Dedifferentiated amniotic fluid mesenchymal stem cell (primary cell): Measurements from ENCODE around the gene UGT1A5.
A peak's percentile ranks its signal among the peaks of the same experiment; 100 is the strongest.

Experiments
- DNase-seq: peaks from one replicate; pipeline ENCODE4 v3.0.0-alpha.2; 2016; ENCODE audit errors: extremely low spot score

Gene UGT1A5

GRCh38 chr2:233712611-233713261, at the start of gene UGT1A5:
Gene UGT1A5 (plus strand): TSS chr2:233712907. CDS start chr2:233712992, 85 bp downstream.
- DNase-seq, result no peak

DNA sequence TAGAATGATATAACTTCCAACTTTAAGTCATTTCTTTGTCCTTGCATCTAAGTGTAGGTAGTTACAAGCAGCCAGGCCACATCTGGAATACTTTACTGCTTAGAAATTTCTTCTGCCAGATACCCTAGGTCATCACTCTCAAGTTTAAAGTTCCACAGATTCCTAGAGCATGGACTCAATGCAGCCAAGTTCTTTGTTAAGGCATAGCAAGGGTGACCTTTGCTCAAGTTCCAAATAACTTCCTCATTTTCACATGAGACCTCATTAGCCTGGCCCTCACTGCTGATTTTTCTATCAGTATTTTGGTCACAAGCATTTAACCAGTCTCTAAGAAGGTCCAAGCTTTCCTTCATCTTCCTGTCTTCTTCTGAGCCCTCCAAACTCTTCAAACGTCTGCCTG, 48.8 kb upstream of the UGT1A5 start:
- DNase-seq, result no peak

- DNase-seq, result no peak
Observed at GRCh38 chr2:233668605-233669260, 44.0 kb upstream of the UGT1A5 start.

DNA sequence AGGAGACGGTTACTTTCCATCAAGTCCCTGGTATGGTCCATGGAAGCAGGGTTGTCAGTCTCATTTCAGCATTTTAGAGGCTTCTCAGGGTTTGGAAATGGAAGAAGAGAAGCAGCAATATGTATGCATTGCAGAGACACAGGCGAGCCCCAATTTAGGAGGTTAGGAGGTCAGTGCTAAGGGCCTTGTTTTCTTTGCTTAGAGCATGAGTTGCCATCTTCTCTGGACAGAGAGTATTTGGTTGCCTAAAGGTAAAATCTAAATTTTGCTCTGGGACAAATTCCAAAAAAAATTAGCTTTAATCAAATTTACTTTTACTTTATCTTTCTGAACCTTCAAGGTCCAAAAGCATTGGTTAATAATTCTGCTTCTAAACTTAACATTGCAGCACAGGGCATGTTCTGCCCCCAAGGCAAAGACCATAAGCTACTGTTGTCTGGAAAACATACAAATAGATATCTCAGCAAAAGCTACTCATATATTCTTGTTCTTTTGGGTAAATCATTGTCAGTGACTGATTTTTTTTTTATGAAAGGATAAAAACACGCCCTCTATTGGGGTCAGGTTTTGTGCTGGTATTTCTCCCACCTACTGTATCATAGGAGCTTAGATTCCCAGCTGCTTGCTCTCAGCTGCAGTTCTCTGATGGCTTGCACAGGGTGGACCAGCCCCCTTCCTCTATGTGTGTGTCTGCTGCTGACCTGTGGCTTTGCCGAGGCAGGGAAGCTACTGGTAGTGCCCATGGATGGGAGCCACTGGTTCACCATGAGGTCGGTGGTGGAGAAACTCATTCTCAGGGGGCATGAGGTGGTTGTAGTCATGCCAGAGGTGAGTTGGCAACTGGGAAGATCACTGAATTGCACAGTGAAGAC, 41.2 kb upstream of the UGT1A5 start, which contains the start of gene UGT1A9:
UGT1A9 (plus strand) TSS at position 609 of the 872 bp plus-strand sequence; CDS start at position 646, 37 bp downstream.
- DNase-seq, result no peak

DNA sequence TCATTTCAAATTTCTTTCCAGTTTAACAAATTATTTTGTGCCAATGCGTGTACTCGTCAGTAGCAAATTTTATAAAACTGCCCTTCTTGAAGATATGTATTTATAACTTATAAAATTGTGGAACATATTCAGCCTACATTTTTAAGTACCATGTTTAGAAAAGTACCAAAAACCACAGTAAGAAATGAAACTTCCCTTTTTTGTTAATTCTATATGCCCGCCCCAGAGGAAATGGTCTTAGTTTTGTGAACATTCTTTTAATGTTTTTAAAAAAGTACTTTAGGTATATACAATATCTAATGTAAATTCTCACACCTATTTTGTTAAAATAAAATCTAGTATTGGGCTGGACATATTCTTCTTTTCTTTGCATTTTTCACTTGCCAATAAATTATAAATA, 39.8 kb upstream of the UGT1A5 start:
- no peak for DNase-seq

DNA sequence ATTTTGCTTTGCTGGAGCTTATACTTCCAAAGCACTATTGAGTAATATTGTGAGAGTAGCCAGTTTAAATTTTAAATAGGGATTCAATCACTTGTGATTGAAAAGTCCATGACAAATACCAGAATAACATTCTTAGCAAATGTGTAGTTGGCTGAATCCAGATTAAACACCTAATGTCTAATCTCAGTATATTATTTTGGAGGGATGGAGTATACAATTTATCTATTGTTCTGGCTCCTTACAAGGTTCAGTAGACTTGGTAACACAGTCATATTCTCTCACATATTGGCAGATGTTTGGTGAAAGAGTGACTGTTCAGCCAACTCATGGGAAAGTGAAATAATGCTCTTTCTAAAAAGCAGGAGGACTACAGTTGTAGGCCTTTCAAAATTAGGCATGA, 38.8 kb upstream of the UGT1A5 start:
- DNase-seq, result no peak

DNA sequence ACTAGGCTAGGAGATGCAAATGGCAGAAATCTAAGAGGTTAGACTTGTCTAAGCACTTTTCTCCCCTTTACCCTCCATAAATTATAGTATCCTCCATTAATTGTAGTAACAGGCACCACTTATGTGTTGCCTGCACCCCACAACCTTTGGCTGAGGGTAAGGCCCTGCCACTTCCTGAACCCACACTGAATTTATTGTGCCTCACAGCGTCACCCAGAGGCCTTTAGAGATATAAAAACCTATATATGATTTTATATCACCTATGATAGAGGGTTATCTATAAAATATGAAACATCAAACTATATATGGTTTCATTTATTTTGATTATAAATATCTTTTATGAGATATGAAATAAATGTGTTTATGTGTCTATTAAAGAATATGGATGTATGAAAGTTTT, 38.4 kb upstream of the UGT1A5 start:
- no peak for DNase-seq

DNA sequence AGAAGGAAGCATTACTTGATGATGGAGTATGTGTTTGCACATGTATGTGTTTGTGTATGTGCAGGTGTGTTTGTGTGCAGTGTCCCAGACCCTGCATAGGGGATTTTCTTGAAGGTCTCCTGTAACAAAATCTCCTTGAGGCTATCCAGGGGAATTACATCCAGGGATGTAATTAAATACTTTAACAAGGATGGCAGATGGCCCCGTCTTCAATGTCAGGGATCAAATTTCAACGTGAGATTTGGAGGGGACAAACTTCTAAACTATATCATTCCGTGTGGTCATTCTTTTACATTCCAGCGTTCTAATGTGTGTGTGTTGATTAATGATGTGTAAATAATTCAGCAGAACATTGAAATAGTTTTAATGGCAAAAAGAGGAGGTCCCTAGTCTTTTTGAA, 37.7 kb upstream of the UGT1A5 start:
- DNase-seq, result no peak

- no peak for DNase-seq
Observed at GRCh38 chr2:233676046-233676445, 36.7 kb upstream of the UGT1A5 start.

DNA sequence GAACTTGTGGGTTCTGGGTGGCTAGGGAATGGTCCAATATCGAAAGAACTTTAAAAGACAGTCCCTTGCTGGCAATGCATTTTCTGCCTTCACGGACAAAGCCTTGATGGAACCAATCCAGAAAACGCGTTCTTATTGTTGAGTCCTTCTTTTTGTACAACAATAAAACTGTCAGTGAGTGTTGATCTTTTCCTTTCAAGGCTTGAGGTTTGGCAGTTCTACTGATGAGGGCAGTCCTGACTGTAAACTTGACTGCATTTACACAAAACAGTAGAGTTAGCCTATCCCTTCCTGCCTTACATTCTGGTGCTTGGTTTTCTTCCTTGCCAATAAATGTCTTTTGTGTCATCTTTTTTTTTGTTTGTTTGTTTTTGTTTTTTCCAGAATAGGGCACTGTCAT, 33.5 kb upstream of the UGT1A5 start:
- DNase-seq, result no peak

DNA sequence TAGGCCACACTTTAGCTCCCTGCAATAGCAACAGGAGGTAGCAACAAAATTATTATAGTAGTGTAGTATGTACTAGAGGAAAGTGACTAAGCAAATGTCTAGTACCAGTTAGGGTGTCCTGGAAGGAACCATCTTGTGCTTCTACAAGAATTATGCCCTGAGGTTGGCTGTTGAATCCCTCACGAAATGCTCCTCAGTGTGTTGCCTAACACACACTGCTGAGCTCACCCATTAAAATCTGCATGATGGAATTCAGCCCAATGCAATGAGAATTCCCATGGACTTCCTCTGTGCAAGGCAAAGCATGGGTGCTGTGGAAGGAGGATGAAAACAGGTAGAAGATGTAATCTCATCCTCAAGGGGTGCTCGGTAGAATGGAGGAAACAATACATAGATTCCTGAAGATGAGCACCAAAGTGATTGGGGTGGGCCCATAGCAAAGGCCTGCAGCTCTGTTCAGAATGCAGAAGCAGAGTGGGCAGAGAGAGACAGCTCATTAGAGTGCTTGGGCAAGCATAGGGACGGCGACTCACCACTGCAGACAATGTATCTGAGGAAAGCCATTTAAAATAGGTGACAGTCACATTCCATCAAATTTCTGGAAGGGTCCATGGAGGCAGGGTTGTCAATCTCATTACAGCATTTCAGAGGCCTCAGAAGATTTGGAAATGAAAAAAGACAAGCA, 32.2 kb upstream of the UGT1A5 start:
- no peak for DNase-seq

GRCh38 chr2:233681521-233682099, 31.1 kb upstream of the UGT1A5 start, which contains the start of gene UGT1A7:
Gene UGT1A7 (plus strand): TSS chr2:233681901. CDS start chr2:233681938, 37 bp downstream.
- DNase-seq, result no peak

DNA sequence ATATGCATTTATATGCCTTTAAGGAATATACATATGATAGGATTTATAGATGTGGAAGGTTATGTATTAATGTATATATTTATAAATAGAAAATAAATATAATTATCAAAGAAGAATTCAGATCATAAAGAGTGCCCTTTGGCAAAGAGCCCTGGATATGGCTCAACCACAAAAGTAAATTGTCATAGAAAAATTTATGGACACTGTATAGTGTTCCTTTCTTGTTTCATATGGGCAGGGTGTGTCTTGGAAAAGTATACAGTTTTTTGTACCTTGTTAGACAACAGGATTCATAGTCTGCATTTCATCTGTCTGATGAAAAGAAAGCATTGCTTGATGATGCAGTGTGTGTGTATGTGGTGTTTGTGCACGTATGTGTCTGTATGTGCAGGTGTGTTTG, 28.1 kb upstream of the UGT1A5 start:
- no peak for DNase-seq

DNA sequence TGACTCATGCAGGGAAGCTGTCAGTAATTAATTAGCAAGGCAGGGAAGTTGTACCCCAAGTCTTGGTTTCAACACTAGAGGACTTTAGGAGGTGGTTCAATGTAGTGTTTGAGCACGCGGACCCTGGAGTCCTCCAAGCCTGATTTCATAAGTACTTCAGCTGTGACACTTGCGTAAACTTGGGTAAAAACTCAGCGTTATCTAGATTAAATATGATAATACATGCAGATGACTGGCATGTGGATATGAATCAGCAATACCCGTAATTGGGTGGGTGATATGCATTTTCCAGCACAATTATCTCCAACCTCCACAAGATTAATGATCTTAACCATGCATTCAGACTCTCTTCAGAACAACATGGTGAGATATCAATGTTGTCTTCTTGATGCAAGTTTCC, 25.8 kb upstream of the UGT1A5 start:
- DNase-seq, result no peak

DNA sequence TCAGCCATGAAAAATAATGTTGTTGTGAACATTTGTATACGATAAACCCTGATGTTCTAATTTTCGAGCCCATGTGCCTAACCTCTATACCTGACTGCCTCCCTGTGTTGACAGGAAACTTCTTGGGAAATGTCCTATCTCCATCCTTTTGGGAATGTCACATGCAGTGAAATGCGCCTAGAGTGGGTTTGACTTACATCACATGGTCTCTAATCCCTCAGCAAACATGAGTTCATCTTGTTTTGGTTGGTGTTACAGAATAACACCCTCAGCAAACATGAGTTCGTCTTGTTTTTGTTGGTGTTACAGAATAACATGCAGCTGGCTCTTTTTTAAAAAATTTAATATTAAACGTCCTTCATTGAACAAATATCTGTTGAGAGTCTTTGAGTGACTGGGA, 24.4 kb upstream of the UGT1A5 start:
- DNase-seq, result no peak

DNA sequence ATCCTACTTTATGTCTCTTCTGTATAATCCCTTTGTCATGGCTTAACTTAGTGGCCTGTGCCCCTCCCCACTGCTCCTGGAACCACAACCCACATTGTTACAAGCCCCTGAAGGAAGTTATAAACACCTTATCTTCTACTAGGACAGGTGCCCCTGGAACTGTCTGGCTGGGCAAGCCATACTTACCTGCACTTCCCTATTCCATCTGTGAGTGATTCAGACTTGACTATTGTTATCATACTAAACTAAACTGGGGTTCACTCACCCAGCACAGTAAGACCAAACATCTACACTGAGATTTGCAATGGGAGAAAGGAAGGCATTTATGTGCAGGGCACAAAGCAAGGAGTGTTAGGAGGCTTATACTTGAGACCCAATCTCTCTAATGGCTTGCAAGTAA, 23.7 kb upstream of the UGT1A5 start:
- DNase-seq, result no peak

DNA sequence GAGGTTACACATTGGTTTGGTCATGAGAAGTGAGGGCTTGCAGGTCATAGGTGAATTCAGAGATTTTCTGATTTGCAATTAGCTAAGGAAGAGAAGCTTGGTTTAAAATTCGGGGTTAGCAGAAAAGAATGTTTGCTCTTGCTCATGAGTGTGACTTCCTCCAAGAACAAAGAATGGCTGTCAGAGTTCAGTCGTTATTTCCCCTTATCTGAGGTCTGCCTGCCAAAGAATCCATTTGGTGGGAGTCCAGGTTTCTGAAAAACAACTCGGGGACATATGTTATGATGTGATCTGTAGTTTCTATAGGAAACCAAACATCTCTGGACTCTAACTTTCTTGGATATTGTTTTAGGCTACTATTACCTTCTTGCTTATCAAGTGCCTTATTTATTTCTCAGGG, 23.2 kb upstream of the UGT1A5 start:
- DNase-seq, result no peak

GRCh38 chr2:233690444-233690843, 22.3 kb upstream of the UGT1A5 start:
- DNase-seq, result peak; percentile 15

DNA sequence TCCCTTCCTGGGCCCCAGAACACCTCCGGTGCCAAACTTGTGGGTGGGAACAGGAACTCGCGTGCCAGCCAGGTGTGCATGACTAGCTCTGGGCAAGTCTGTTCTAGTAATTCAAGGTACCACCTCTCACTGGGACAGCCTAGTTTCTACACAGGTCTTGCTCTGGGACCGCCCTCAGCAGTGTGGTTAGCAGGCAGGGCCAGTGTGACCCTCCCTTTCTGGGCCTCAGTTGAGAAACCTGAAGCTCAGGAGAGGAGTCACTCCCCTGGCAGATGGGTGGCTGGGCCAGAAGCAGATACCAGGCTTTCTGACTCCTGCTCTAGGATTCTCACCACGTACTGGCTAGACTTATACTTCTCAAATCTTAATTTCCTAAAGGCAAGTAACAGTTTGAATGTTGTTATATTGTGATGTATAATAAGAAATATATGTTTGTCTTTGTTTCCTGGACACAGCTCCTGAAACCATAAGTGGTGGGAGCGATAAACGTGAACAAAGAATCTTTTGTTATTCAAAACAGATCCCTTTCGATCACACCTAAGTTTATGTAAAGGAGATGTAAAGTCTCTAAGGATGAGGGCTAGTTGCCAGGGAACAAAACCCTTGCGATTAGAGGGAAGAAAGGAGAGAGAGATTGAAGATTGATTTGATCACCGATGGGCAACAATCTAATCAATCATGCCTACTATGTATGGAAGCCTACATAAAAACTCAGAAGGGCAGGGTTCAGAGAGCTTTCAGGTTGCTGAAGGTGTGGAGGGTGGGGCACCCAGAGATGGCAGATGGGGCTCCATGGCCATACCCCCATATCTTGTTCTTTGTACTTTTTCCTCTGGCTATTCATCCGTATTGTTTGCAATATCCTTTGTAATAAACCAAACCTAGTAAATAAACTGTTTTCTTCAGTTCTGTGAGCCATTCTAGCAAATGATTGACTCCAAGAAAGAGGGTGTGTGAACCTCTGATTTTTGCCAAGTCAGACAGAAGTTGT, 21.0 kb upstream of the UGT1A5 start:
- no peak for DNase-seq

- no peak for DNase-seq
Observed at GRCh38 chr2:233692648-233693047, 20.1 kb upstream of the UGT1A5 start, which contains the start of gene UGT1A6. Gene UGT1A6 (plus strand): TSS chr2:233692890. CDS start chr2:233693005, 115 bp downstream.
